GM12878 (cell line): ENCODE data around the gene LCN9.

Experiments
- ASH2L ChIP-seq: fragments of 300-600, 200-600 bp; sonication (generic); IDR thresholded peaks from 2 replicates; pipeline ENCODE4 v1.6.1; 2017; ENCODE audit warnings: low read depth, mild to moderate bottlenecking, borderline replicate concordance
- CHD2 ChIP-seq: IDR thresholded peaks from 2 replicates; pipeline ENCODE4 v1.6.1; 2011; ENCODE audit warnings: low read depth, low read length, improper control_type of control experiment, borderline replicate concordance
- CREB1 ChIP-seq: IDR thresholded peaks from 2 replicates; pipeline ENCODE4 v1.6.1; 2012; ENCODE audit warnings: low read depth, mild to moderate bottlenecking, inconsistent platforms
- POLR2A ChIP-seq: IDR thresholded peaks from 2 replicates; pipeline ENCODE4 v1.6.1; 2011; ENCODE audit warnings: low read depth, mild to moderate bottlenecking, low read length
- SMAD1 ChIP-seq: fragments of 450-650 bp; IDR thresholded peaks from 2 replicates; pipeline ENCODE4 v1.6.1; 2018; ENCODE audit warnings: mild to moderate bottlenecking, low read depth; ENCODE audit not compliant: partially characterized antibody
- SMARCA5 ChIP-seq: fragments of 450-650 bp; IDR thresholded peaks from 2 replicates; pipeline ENCODE4 v1.6.1; 2017; ENCODE audit warnings: mild to moderate bottlenecking
- TAF1 ChIP-seq: IDR thresholded peaks from 2 replicates; pipeline ENCODE4 v1.6.1; 2011; ENCODE audit warnings: mild to moderate bottlenecking, low read depth, low read length, borderline replicate concordance
- ZNF274 ChIP-seq: IDR thresholded peaks from one replicate; pipeline ENCODE4 v1.8.0; 2011; ENCODE audit not compliant: insufficient read length, insufficient read depth
- ZSCAN29 ChIP-seq: fragments of 450-650 bp; IDR thresholded peaks from 2 replicates; pipeline ENCODE4 v1.6.1; 2017; ENCODE audit warnings: mild to moderate bottlenecking, moderate library complexity
- TF ChIP-seq, protein P1 (sequence below), 3 experiments: IDR thresholded peaks in 2 of 3; conservative IDR thresholded peaks in 1 of 3; 2 replicates each; pipeline ENCODE4 v1.5.1; 2011; ENCODE audit warnings: low read depth in 3 of 3, low read length in 3 of 3, mild to moderate bottlenecking in 3 of 3, control low read depth in 2 of 3, moderate library complexity in 2 of 3, inconsistent platforms in 1 of 3, mixed read lengths in 1 of 3; ENCODE audit not compliant: control insufficient read depth in 2 of 3, insufficient read depth in 1 of 3; ENCODE audit errors: extremely low read depth in 1 of 3

- no peak for TF ChIP-seq CHD2
- no peak for TF ChIP-seq ASH2L
- TF ChIP-seq ZNF274, result no peak
- TF ChIP-seq, protein P1, sequence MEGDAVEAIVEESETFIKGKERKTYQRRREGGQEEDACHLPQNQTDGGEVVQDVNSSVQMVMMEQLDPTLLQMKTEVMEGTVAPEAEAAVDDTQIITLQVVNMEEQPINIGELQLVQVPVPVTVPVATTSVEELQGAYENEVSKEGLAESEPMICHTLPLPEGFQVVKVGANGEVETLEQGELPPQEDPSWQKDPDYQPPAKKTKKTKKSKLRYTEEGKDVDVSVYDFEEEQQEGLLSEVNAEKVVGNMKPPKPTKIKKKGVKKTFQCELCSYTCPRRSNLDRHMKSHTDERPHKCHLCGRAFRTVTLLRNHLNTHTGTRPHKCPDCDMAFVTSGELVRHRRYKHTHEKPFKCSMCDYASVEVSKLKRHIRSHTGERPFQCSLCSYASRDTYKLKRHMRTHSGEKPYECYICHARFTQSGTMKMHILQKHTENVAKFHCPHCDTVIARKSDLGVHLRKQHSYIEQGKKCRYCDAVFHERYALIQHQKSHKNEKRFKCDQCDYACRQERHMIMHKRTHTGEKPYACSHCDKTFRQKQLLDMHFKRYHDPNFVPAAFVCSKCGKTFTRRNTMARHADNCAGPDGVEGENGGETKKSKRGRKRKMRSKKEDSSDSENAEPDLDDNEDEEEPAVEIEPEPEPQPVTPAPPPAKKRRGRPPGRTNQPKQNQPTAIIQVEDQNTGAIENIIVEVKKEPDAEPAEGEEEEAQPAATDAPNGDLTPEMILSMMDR (IDR thresholded peaks at IDR 0.05 in 2 of 3, conservative IDR thresholded peaks at IDR 0.05 in 1 of 3; ENCODE audit: control insufficient read depth in 2 of 3, extremely low read depth in 1 of 3, insufficient read depth in 1 of 3, low read depth in 3 of 3, low read length in 3 of 3), result no peak
- no peak for TF ChIP-seq SMAD1
- no peak for TF ChIP-seq CREB1
- no peak for TF ChIP-seq POLR2A
- TF ChIP-seq TAF1, result no peak
- TF ChIP-seq SMARCA5, result no peak
- no peak for TF ChIP-seq ZSCAN29
Measured at GRCh38 chr9:135706288-135706687, 43.2 kb downstream of the LCN9 start.
